Measurements from ENCODE around the gene TCAP. TPM values are rescaled to one million over a fixed set of nuclear protein-coding genes. Genes with fewer than 3 reads are reported as not detected.
A peak's percentile ranks its signal among the peaks of the same experiment; 100 is the strongest.

Gene TCAP
- total RNA-seq, 4 donors from 2014 or later: 0.25 to 3.6 (median 1.5) TPM

DNA sequence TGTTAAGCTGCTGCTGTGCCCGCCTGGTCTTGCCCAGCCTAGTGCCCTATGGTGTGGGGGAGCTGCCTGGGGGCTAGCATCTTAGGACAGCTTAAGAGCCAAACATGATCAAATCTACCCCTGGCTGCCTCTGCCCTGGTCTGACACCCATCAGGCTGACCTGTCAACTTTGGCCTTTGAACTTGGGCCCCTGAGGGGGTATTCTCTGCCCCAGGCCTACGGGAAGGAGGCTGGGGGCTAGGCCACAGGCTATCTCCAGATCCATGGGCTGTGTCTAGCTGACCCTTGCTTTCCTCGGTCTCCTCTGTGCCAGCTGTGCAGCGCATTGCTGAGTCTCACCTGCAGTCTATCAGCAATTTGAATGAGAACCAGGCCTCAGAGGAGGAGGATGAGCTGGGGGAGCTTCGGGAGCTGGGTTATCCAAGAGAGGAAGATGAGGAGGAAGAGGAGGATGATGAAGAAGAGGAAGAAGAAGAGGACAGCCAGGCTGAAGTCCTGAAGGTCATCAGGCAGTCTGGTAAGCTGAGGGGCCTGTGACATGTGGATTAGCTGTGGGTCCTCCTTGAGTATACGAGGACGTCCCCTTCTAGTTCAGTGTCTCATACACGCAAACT lies 31.5 kb upstream of the TCAP start:
- TF ChIP-seq, protein P1, sequence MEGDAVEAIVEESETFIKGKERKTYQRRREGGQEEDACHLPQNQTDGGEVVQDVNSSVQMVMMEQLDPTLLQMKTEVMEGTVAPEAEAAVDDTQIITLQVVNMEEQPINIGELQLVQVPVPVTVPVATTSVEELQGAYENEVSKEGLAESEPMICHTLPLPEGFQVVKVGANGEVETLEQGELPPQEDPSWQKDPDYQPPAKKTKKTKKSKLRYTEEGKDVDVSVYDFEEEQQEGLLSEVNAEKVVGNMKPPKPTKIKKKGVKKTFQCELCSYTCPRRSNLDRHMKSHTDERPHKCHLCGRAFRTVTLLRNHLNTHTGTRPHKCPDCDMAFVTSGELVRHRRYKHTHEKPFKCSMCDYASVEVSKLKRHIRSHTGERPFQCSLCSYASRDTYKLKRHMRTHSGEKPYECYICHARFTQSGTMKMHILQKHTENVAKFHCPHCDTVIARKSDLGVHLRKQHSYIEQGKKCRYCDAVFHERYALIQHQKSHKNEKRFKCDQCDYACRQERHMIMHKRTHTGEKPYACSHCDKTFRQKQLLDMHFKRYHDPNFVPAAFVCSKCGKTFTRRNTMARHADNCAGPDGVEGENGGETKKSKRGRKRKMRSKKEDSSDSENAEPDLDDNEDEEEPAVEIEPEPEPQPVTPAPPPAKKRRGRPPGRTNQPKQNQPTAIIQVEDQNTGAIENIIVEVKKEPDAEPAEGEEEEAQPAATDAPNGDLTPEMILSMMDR (IDR thresholded peaks at IDR 0.05): no peak
- TF ChIP-seq EP300 (IDR thresholded peaks at IDR 0.05): no peak
- no peak for TF ChIP-seq POLR2AphosphoS5 (IDR thresholded peaks at IDR 0.05)
- no peak for TF ChIP-seq POLR2A (IDR thresholded peaks at IDR 0.05)
- H3K27me3 ChIP-seq: peaks cover 42% of the 10 kb centered on the region
- 50 to 76% methylated on average over 4 to 5 of the region's 8 CpGs for WGBS, 2 donors (ENCODE audit: low coverage in 1 of 2)
- H3K4me1 ChIP-seq: peaks cover 0 to 43% (median 23%) of the 10 kb centered on the region in 3 donors
- no peaks in the 10 kb centered on the region for H3K36me3 ChIP-seq
- peak overlapping the region in 1 of 4 donors; percentile 16 for H3K27ac ChIP-seq
- H3K4me3 ChIP-seq: no peak overlapping the region
- no peaks in the 10 kb centered on the region for H3K9me3 ChIP-seq
- no peak for ATAC-seq

DNA sequence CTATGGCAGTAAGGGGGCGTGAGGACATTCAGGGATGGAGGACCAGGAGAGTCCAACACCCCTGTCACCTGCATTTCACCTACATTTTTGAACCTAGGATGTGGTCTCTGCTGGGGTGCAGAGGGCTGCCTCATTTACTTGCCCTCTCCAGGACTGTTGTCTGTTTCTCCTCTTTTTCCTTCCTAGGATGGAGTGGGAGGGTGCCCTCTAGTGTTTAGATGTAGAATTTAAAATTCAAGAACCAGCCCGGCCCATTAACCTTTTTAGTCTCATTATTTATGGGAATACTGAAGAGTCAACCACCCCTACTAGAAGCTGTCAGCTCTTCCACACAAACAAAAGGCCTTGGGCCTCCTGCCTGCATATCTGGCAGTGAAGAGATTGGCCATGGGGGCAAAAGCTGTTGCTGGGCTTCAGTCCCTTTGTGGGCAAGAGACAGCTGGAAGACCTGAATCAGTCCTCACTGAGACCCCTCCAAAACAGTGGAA lies 30.7 kb upstream of the TCAP start:
- H3K9me3 ChIP-seq: no peaks in the 10 kb centered on the region
- no peaks in the 10 kb centered on the region for H3K36me3 ChIP-seq
- H3K4me3 ChIP-seq: no peak overlapping the region
- no peak overlapping the region for H3K27ac ChIP-seq
- WGBS, 2 donors (ENCODE audit: low coverage in 1 of 2): 0% methylated on average over 1 of the region's 2 CpGs
- peaks cover 0 to 50% (median 24%) of the 10 kb centered on the region in 3 donors for H3K4me1 ChIP-seq
- H3K27me3 ChIP-seq: peaks cover 34% of the 10 kb centered on the region
- ATAC-seq: no peak
- TF ChIP-seq, protein P1 (IDR thresholded peaks at IDR 0.05): peak in 3 of 4 experiments; percentile 62 to 77 (median 70)
- TF ChIP-seq EP300 (IDR thresholded peaks at IDR 0.05): no peak

DNA sequence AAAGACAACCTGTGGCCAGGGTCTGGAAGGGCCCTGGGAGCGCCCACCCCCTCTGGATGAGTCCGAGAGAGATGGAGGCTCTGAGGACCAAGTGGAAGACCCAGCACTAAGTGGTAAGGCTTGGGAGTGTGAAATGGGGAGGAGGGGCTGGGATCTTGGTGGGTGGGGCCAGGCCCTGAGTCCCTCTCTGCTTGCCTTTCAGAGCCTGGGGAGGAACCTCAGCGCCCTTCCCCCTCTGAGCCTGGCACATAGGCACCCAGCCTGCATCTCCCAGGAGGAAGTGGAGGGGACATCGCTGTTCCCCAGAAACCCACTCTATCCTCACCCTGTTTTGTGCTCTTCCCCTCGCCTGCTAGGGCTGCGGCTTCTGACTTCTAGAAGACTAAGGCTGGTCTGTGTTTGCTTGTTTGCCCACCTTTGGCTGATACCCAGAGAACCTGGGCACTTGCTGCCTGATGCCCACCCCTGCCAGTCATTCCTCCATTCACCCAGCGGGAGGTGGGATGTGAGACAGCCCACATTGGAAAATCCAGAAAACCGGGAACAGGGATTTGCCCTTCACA lies 29.5 kb upstream of the TCAP start:
- H3K9me3 ChIP-seq: no peaks in the 10 kb centered on the region
- WGBS, 2 donors (ENCODE audit: low coverage in 1 of 2): 79% methylated on average over 4 of the region's 8 CpGs; no CpG with 5 or more reads in 1 of the 2 donors
- H3K27ac ChIP-seq: peak overlapping the region in 3 of 4 donors; percentile 6 to 93 (median 88)
- no peak for ATAC-seq
- peaks cover 0 to 63% (median 29%) of the 10 kb centered on the region in 3 donors for H3K4me1 ChIP-seq
- H3K36me3 ChIP-seq: no peaks in the 10 kb centered on the region
- TF ChIP-seq, protein P1 (IDR thresholded peaks at IDR 0.05): no peak
- TF ChIP-seq EP300 (IDR thresholded peaks at IDR 0.05): no peak
- TF ChIP-seq POLR2A (IDR thresholded peaks at IDR 0.05): no peak
- no peak for TF ChIP-seq POLR2AphosphoS5 (IDR thresholded peaks at IDR 0.05)
- peaks cover 22% of the 10 kb centered on the region for H3K27me3 ChIP-seq
- no peak overlapping the region for H3K4me3 ChIP-seq

DNA sequence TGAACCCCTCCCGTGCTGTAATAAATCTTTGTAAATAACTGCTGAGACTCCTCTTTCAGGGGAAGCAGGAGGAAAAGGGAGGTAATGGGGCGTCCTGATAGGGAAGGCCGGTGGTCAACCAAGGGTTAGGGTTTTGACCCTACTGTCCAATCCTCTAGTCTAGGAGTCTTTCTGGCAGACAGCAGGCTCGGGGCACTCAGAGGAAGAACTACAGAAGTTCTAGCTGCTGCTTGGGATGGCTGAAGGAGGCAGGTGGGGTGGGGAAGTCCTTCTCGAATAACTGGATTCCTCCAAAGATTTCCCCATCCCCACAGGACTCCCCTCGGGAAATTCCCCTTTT lies 28.6 kb upstream of the TCAP start:
- WGBS, 2 donors (ENCODE audit: low coverage in 1 of 2): 25% methylated on average over 6 of the region's 6 CpGs; no CpG with 5 or more reads in 1 of the 2 donors
- Histone ChIP-seq H3K36me3 (no peaks in the 10 kb centered on the region), H3K4me1 (peaks cover 0 to 71% (median 32%) of the 10 kb centered on the region in 3 donors), H3K27me3 (peaks cover 13% of the 10 kb centered on the region), H3K9me3 (no peaks in the 10 kb centered on the region), H3K27ac (peak overlapping the region; percentile 32 to 94 (median 90)), H3K4me3 (peak overlapping the region; percentile 57 to 73)
- peak; percentile 3 for ATAC-seq
- TF ChIP-seq POLR2A (IDR thresholded peaks at IDR 0.05) (no peak), POLR2AphosphoS5 (IDR thresholded peaks at IDR 0.05) (no peak)
- TF ChIP-seq, protein P1 (IDR thresholded peaks at IDR 0.05): no peak

Data from gastroesophageal sphincter (tissue), 4 donors.